Globus pallidus (tissue), 1 donor: ENCODE measurements around the gene NKX2-4.
"Not testable (repeated sequence)": the region's sequence is repeated elsewhere in the genome, so short reads cannot be mapped to it uniquely, and the experiment has no call there.

Experiments
- DNase-seq: peaks from one replicate; pipeline ENCODE4 v3.0.0-alpha.2; 2015; ENCODE audit warnings: low spot score

Gene NKX2-4

DNA sequence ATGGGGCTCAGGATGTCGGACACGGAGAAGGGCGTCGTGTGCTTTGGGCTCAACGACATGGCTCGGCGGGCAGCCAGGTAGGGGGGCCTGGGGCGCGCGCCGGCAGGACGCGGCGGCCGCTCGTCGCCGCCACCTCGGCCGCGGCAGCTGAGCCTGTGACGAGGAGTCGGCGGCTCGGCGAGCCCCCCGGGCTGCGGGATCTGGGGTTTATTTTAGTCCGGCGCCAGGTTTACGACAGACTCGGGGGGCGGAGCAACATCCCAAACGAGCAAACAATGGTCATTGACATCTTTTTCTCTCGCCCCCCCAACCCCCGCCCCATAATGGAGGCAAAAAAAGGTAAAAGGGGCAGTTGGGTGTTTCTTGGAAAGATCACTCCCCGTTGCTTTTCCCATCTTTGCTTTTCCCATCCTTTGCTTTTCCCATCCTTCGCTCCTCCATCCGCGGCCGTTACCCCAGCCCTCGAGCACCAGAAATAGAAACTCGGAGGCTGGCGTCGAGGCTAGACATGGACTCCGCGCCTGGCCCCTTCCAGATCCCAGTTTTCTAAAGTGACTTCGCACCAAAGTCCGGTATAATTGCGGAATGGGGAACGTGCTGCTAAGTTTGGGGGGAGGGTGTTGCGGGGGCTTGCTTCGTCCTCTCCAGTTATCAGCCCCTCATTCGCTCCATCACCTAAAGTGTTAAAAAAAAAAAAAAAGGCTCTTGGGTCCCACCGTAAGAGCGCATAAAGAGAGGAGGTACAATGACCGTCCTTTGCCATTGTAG lies at the start of gene NKX2-4:
NKX2-4 (minus strand) TSS at position 186 of the 768 bp plus-strand sequence; CDS start at position 59, 127 bp downstream.
- DNase-seq, result no peak

DNA sequence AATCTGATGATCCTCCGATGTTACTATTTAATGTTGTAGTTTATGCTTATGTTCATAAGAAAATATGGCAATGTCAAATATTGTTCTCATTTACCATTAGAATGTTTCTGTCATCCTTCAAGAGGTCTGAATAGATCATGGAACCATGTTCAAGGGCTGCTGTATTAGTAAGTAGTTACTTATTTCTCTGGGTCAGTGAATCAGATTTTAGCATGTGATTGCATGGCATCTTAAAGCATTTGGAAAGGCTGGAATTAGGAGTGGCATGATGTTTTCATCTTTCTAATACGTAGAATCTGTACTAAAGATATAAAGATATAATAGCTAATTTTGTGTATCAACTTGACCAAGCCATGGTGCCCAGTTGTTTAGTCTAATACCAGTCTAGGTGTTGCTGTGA lies 40.5 kb upstream of the NKX2-4 start:
- DNase-seq, result no peak

DNA sequence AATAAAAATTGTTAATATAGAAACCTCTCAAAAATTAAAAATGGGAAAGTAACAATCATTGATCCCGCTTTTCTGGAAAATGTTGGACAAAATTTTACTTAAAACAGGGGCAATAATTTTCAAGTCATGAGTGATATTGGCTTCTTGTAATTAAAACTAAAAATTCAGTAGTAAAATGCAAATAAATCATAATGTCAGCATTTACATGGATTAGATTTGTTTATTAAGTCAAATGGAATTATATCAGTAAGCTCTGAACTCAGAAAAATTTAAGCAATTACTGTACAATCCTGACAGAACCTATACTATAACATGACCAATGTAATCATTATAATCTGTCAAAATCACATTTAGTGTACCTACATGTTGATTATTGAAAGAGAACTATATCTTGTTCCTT lies 39.9 kb upstream of the NKX2-4 start:
- no peak for DNase-seq

DNA sequence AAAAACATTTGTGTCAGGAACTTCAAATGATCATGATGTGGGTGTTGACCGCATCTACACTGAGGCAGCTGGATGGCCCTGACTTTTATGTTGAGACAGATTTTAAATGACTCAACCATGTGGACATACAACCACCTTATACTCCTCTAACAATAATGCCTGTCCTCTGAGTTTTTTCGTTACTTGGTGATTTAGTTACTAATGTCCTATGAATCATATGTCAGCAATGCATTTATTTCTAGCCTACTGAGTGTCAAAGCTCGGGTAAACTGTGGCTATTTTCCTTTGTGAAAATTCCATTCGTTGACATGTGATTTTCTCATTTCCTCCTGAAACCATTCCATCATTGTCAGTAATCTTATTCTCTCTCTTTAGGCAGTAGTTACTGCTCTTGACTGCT lies 38.9 kb upstream of the NKX2-4 start:
- no peak for DNase-seq

DNA sequence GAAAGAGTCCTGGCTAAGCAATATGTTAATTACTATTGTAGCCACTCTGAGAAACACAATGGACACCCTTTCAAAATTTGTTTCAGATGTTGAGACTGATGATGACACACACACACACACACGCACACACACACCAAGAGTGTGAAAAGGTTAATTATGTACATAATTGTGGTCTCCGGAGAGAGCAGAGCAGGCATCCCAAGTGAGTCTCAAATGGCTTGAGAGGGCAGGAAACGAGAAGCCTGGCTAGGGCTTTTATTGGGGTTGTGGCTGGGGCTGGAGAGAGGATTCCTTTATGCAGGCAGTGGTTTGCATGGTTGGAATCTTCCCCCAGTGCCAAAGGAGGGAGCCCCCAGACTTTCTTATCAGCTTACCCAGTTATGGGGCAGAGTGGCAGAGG lies 38.2 kb upstream of the NKX2-4 start:
- no peak for DNase-seq

DNA sequence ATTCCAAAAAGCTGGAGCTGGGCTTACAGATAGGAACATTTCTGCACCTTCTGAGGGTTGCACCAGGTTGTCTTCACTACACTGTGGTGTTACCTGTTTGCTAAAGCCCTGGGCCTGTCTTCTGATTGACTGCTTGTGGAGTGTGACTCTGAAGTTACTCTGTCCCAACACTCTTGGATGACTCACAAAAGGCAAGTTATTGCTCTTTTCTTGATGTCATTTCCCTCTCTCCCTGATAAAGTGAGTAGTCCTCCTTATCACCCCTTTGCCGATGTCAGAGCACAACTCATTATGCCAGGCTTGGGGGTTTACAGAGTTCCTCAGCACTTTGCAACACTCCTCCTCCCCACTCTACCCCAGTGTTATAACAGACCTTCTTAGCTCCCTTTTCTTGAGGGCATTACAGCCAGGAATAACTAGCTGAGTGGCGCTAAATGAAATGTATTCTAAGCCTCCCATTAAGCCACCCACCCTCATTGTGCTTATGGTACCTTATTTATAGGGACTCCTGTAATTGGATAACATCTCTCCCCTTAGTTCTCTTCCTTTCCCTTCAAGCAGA lies 36.1 kb upstream of the NKX2-4 start:
- DNase-seq, result no peak

DNA sequence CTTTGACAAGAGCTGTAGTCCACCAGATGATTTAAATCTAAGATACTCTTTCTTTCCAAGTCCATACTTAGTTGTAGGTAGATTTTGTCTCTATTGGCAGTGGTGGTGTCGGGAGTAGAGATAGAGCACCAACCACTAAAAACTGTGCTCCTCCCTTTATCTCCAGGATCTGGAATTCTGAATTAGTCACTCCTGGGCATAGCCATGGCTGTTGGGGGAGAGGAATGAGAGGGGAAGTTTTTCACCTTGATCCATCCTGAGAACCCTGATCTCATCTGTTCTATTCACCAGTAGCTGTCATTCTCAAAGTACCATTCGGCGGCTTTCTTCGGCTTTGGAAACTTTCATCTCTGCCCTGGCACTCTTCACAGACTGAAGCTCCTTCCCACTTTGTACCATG lies 35.6 kb upstream of the NKX2-4 start:
- no peak for DNase-seq

DNA sequence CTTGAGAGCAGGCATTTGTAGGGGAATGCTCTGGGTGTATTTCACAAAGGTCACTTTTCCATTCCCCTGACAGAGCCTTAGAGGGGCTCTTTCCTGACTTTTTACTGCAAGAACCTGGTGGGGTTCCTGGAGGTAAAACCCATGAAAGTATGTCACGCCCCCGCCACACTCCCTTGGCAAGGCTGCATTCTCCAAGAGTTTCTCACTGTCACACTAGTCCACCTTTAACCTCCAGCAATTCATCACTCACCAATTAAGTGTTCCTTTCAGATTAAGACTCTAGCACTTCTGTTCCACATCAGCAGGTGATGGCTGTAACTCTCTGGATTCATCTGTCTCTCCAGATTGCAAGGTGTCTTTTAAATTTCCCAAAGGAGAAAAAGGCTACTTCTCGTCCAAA lies 32.7 kb upstream of the NKX2-4 start:
- DNase-seq, result no peak

DNA sequence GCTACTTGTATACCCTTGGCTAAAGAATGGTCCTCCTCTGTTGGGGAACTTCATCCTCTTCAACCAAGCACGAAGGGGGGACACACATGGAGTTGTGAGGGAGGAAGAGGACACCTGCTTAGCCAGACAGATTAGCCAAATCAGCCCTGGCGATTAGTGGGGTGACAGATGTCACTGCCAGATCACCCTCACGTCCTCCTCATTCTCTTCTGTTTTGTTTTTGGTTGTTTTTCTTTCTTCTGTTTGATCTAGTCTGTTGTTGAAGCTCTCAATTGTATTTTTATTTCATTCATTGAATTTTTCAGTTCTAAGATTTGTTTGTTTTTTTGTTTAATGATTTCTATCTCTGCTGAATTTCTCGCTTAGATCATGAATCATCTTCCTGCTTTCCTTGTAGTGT lies 27.5 kb upstream of the NKX2-4 start:
- DNase-seq, result no peak

DNA sequence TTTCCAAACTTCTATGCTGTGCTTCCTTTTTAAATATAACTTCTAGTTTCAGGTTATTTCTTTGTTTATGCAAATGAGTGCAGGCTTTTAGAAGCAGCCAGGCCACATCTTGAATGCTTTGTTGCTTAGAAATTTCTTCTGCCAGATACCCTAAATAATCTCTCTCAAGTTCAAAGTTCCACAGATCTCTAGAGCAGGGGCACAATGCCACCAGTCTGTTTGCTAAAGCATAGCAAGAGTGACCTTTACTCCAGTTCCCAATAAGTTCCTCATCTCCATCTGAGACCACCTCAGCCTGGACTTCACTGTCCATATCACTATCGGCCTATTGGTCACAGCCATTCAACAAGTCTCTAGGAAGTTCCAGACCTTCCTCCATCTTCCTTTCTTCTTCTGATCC lies 26.4 kb upstream of the NKX2-4 start:
- not testable (repeated sequence) for DNase-seq

DNA sequence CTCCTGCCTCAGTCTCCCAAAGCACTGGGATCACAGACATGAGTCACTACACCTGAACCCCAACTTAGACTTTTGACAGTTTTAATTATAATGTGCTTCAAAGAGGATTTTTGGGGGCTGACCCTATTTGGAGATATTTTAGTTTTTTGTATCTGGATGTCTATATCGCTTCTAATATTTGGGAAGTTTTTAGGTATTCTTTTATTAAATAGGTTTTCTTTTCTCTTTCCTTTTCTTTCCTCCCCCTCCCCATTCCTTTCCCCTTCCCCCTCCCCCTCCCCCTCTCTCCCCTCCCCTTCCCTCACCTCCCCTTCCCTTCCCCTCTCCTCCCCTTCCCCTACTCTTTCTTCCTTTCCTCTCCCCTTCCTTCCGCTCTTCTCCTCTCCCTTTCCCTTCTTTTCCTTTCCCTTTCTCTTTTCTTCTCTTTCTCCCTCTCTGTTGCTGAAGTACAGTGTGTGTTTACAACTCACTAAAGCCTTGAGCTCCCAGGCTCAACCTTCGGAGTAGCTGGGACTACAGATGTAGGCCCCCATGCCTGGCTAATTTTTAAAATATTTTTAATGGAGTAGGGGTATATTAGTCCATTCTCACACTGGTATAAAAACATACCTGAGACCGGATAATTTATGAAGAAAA lies 24.4 kb upstream of the NKX2-4 start:
- DNase-seq, result no peak

DNA sequence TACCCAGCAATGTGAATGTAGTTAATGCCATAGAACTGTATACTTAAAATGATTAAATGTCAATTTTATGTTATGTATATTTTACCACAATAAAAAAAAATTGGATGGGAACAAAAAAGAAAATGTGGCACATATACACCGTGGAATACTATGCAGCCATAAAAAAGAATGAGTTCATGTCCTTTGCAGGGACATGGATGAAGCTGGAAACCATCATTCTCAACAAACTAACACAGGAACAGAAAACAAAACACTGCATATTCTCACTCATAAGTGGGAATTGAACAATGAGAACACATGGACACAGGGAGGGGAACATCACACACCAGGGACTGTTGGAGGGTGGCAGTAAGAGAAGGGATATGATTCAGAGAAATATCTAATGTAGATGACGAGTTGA lies 21.8 kb upstream of the NKX2-4 start:
- DNase-seq, result not testable (repeated sequence)

DNA sequence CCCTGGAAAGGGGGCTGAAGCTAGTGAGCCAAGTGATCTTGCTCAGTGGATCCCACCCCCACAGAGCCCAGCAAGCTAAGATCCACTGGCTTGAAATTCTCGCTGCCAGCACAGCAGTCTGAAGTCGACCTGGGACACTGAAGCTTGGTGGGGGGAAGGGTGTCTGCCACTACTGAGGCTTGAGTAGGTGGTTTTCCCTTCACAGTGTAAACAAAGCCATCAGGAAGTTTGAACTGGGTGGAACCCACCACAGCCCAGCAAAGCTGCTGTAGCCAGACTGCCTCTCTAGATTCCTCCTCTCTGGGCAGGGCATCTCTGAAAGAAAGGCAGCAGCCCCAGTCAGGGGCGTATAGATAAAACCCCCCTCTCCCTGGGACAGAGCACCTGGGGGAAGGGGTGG lies 16.7 kb upstream of the NKX2-4 start:
- not testable (repeated sequence) for DNase-seq

DNA sequence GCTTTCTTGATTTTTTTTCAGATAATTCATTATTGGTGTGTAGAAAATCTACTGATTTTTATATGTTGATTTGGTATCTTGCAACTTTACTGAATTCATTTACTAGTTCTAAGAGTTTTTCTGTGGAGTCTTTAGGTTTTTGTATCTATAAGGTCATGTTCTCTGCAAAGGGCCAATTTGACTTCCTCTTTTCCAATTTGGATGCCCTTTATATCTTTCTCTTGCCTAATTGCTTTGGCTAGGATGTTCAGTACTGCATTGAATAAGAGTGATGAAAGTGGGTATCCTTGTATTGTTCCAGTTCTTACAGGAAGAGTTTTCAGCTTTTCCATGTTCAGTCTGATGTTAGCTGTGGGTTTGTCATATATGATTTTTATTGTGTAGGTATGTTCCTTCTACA lies 14.4 kb upstream of the NKX2-4 start:
- DNase-seq, result no peak

DNA sequence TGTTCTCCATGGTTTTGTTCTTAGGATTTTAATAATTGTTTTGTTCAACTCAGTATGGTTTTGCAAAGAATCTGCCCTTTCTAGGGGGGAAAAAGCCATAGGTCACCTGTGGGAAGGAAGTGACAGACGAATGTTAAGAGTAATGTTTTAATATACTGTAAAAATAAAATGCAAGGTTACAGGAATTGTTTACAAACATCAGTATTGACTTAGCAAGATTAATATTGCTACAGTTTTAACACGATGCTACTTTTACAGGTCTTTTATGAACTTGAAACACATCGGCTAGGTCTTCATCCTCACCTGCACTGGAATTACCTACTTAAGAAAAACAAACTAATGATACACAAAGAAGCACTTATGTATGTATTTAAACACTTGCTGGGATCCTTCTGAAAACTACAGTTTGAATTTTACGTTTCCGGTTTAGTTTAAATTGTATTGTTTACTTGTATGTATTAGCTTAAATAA lies 1.7 kb upstream of the NKX2-4 start:
- DNase-seq, result no peak

DNA sequence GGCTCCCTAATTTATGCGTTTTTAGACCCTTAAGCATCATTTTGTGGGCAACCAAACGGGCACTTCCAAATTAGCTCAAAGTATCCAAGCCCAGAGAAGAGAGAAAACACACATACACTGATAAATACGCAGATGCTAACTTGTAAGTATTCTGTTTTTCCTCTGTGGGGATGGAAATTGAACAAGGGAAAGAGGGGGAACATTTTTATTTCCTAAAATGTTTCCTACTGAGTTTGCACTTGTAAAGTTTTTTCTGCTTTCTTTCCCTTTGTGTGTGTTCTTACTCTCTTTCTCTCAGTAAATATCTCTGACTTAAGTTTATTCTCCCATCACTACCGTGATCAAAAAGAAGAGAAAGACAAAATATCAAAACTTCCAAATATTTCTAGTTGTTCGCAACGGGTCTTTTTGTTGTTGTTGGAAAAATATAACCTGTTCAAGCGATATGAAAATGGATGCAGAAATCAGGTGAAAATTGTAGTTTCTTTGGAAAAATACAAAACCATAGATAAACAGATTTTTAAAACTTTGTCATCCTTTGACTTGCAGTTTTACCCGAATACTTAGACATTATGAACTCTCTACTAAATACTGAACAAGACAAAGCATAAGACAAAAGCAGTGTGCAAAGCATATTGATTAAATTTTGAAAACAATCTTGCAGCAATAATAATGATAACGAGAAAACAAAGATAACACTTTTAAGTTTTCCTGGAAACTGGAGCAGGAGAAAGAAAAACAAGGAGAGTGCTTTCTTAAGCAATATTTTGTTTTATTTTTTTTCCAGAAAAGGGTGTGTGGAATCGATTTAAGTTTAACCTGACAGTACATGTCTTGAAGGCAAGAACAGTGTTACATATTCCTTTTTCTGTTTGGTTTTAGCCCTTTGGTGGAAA lies 1.0 kb upstream of the NKX2-4 start:
- DNase-seq, result no peak

DNA sequence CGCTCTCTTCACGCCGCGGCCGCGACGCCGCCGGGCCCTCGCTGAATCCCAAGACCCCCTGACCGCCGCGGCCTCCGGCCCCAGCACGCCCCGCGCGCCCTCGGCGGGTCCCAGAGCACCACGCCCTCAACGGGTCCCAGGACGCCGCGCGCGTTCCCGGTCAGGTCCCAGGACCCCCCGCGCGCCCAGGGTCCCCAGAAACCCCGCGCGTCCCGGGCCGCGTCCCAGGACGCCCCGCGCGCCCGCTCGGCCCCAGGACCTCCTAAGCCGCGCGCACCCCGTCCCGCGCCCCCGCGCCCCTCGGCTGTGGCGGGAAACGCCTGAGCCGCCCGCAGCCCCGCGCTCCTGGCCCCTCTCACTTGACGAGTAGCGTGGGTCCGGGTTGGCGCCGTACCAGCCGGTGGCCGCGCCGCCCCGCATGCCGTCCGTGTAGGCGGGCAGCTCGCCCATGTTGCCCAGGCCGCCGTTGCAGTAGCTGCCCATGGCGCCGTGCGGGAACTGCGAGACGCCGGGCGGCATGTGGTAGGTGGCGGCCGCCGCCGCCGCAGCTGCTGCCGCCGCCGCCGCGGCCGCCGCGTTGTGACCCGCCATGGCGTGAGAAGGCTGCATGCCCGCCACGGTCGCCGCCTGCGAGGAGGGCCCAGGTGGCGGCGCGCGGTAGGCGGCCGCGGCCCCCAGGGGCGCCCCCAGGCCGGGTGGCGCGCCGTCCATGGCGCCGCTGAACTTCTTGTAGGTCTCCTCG lies 556 bp downstream of the NKX2-4 start:
- DNase-seq, result no peak

DNA sequence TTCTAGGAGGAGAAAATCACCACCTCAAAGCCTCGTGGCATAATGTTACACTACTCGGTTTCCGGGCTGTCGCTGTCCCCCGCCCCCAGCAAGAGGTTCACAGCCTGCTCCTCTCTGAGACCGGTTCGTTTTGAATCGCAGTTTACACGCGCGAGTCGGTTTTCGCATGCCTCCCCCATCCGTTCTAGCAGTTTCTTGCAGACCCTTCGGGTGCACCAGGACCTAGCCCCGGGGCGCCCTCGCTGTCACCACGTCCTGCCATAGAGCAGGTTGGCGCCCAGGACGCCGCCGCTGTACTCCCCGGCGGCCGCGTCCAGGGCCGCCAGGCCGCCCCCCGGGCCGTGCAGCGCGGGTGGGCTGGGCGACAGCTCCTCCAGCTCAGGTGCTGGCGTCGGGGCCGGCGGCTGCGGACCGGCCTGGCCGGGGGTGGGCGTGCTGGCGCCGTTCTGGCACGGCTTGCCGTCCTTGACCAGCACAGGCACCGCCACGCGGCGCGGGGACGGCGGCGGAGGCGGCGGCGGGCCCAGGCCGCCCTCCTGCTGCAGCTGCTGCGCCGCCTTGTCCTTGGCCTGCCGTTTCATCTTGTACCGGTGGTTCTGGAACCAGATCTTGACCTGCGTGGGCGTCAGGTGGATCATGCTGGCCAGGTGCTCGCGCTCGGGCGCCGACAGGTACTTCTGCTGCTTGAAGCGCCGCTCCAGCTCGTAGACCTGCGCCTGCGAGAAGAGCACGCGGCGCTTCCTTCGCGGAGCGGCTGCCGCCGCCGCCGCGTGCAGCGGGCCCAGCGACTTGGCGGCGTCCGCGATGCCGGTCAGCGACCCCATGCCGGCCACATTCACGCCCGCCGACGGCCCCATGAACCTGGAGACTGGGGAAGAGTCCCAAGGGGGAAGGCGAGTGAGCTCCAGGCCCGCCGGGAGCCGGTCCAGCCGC lies 1.4 kb downstream of the NKX2-4 start:
- no peak for DNase-seq

DNA sequence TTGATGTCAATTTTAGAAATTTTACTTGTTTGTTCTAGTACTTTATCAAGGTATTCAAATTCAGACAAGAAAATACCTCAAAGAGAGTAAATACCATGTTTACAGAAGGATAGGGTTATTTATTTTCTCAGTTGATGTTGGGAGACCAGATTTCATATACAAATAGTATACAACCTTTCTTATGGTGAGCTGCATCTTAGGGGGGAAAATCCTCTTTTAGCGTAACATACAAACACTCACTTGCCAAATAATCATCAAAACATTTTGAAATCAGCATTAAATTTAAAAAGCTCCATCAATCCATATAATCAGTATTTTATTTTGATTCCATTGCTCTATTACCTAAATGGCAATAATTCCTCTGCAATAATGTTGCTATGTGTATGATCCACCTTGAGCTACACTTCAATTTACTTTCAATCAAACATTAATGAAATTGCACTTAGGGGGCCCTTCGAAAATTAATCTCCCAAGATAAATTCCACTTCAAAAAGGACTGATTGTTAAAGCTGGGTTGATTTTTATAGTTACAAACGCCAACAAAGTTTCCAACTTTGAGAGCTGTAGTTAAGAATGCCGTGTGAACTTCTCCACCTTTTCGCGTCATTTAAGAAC lies 2.2 kb downstream of the NKX2-4 start:
- DNase-seq, result no peak

DNA sequence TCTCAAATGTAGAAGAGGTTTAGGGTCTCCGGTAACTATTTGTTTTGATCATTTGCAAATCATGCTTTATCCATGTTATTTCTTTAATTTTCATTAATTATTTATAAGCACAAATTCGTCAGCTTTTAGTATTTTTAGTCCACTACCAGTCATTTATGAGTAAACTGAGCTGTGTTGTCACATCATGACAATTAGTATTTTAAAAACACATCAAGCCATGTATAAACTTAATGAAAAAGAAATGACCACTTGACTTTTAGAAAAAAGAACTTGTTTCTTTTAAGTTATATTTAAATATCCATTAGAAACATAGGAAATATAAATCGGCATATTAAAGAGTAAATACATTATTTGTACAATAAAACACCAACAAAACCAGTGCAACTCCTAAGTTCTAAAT lies 2.8 kb downstream of the NKX2-4 start:
- no peak for DNase-seq
